ENCODE measurements around the gene ZNF335. TPM values are rescaled to one million over a fixed set of nuclear protein-coding genes. Genes with fewer than 3 reads are reported as not detected.
A peak's percentile ranks its signal among the peaks of the same experiment; 100 is the strongest.

Gene ZNF335
- total RNA-seq, 1 donor from 2014 or later: 27.8 TPM

DNA sequence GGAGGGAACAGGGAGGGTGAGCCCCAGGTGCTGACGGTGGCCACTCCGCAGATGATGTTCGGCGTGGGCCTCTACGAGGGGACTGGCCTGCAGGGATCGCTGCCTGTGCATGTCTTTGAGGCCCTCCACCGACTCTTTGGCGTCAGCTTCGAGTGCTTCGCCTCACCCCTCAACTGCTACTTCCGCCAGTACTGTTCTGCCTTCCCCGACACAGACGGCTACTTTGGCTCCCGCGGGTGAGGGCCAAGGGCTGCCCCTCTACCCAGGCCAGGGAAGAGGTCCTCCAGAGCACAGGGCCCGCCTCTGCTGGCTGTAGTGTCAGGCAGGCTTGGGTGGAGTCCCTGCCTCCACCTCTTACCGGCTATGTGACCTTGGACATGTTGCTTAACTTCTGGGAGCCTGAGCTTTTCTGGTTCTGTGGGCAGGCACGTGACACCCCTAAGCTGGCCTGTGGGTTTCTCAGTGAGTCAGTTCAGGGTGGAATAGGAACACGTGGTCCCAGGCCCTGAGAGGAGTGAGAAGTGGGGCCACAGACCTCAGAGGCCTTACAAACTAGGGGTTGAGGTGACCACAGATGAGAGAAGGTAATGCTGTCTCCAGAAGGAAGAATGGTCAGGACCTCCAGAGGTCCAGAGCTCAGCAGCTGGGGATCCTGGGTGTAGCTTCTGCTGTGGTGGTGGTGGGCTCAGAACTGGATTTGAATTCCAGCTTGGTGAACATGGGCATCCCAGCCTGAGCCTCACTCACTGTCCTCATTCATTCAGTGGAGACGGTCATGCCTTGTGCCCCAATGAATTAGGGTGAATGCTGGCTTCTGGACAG, 25.6 kb downstream of the ZNF335 start:
- intact Hi-C loops (cut with DNase I): no loop called here
- DNase-seq (ENCODE audit: low spot score in 2 of 2): peak; percentile 59 to 78

DNA sequence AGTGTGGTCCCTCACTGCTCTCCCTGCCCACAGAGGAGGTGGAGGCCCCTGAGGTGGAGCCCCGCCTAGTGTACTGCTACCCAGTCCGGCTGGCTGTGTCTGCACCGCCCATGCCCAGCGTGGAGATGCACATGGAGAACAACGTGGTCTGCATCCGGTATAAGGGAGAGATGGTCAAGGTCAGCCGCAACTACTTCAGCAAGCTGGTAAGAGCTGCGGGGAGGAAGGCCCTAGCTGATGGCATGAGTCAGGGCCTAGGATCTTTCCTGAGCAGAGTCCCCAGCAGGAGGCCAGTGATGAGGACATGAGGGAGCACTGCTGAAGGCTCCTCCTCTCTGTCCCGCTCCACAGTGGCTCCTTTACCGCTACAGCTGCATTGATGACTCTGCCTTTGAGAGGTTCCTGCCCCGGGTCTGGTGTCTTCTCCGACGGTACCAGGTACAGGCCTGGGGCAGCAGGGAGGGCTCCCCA, 26.3 kb downstream of the ZNF335 start:
- Histone ChIP-seq H3K27ac (peak overlapping the region in 1 of 2 donors; percentile 15), H3K9me3 (no peaks in the 10 kb centered on the region), H3K4me3 (no peak overlapping the region), H3K36me3 (peaks cover 93 to 97% of the 10 kb centered on the region in 2 donors), H3K4me1 (no peaks in the 10 kb centered on the region), H3K27me3 (no peaks in the 10 kb centered on the region)
- intact Hi-C loops (cut with DNase I): no loop called here
- TF ChIP-seq, protein P1, sequence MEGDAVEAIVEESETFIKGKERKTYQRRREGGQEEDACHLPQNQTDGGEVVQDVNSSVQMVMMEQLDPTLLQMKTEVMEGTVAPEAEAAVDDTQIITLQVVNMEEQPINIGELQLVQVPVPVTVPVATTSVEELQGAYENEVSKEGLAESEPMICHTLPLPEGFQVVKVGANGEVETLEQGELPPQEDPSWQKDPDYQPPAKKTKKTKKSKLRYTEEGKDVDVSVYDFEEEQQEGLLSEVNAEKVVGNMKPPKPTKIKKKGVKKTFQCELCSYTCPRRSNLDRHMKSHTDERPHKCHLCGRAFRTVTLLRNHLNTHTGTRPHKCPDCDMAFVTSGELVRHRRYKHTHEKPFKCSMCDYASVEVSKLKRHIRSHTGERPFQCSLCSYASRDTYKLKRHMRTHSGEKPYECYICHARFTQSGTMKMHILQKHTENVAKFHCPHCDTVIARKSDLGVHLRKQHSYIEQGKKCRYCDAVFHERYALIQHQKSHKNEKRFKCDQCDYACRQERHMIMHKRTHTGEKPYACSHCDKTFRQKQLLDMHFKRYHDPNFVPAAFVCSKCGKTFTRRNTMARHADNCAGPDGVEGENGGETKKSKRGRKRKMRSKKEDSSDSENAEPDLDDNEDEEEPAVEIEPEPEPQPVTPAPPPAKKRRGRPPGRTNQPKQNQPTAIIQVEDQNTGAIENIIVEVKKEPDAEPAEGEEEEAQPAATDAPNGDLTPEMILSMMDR (IDR thresholded peaks at IDR 0.05): no peak
- no peak for DNase-seq (ENCODE audit: low spot score in 2 of 2)

More for the DNA sequence above, 25.6 kb downstream of the ZNF335 start:
- Histone ChIP-seq H3K36me3 (peaks cover 93 to 97% of the 10 kb centered on the region in 2 donors), H3K4me1 (no peaks in the 10 kb centered on the region), H3K27ac (peak overlapping the region; percentile 14 to 15), H3K9me3 (no peaks in the 10 kb centered on the region), H3K4me3 (no peak overlapping the region), H3K27me3 (no peaks in the 10 kb centered on the region)
- TF ChIP-seq, protein P1 (IDR thresholded peaks at IDR 0.05): no peak

DNA sequence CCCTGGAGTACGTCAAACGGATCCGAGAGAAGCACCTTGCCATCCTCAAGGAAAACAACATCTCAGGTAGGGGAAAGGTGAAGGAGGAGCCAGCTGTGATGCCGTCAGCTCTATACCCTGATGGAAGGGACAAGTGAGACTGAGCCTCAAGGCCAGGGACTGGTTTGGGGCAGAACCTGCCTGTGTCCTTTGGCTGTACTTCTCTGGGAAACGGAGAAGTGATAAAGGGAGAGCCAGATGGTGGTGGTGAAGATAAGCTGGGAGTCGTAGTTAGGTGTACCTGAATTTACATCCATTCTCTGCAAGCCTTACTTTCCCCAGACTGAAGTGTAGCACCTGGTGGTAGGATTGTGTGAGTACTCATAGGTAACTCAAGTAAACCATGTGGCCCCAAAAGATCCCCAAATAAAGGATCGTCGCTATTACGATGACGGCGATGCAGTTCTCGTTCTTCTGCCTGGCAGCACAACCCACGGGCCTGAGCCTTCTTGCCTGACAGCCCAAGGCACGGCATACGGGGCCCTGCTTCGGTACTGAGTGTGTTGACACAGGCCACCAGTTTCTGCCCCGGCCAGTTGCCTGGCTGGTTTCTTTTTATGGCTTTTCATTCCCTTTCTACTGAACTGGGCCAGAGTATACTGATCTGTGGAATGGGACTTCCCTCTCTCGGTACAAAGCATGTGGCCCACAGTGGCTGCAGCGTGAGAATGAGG, 26.9 kb downstream of the ZNF335 start:
- H3K4me1 ChIP-seq: no peaks in the 10 kb centered on the region
- TF ChIP-seq, protein P1 (IDR thresholded peaks at IDR 0.05): no peak
- no peak overlapping the region for H3K27ac ChIP-seq
- DNase-seq (ENCODE audit: low spot score in 2 of 2): no peak
- H3K27me3 ChIP-seq: no peaks in the 10 kb centered on the region
- H3K4me3 ChIP-seq: no peak overlapping the region
- intact Hi-C loops (cut with DNase I): no loop called here
- H3K9me3 ChIP-seq: no peaks in the 10 kb centered on the region
- H3K36me3 ChIP-seq: peaks cover 93 to 98% of the 10 kb centered on the region in 2 donors

DNA sequence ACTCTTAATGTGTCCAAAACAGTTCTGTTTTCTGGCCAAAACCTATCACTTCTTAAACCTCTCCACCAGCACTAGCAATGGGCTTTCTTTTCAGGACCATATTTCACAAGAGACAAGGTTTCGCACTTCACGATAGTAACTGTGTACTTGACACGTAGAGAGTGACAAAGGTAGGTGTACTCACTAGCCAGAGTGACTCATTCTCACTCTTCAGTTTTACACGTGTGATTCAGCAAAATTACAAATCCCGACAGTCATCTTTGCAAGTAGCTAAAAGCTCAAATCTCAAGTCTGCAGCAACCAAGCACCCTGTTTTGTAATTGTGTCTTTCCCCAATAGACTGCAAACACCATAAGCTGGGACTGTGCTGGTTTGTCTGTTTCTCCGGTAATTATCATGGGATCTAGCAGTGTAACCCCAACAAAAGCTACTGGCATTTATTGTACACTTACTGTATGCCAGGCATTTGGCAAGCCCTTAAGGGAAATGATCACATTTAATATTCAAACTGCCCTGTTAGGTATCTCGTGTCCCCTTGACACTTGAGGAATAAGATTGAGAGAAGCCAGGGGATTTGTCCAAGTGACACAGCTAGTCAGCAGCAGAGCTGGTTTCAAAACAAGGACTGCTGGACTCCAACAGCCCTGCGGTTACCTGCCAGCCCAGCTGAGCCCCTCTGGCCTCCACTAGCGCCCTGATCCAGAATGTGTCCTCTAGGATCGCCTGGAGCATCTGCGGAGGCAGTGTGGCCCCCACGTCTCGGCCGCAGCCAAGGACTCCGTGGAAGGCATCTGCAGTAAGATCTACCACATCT, 27.6 kb downstream of the ZNF335 start:
- no peak for DNase-seq (ENCODE audit: low spot score in 2 of 2)
- TF ChIP-seq, protein P1 (IDR thresholded peaks at IDR 0.05): no peak
- no peaks in the 10 kb centered on the region for H3K27me3 ChIP-seq
- no peak overlapping the region for H3K4me3 ChIP-seq
- intact Hi-C loops (cut with DNase I): no loop called here
- no peaks in the 10 kb centered on the region for H3K9me3 ChIP-seq
- no peaks in the 10 kb centered on the region for H3K4me1 ChIP-seq
- peaks cover 93 to 98% of the 10 kb centered on the region in 2 donors for H3K36me3 ChIP-seq
- no peak overlapping the region for H3K27ac ChIP-seq

DNA sequence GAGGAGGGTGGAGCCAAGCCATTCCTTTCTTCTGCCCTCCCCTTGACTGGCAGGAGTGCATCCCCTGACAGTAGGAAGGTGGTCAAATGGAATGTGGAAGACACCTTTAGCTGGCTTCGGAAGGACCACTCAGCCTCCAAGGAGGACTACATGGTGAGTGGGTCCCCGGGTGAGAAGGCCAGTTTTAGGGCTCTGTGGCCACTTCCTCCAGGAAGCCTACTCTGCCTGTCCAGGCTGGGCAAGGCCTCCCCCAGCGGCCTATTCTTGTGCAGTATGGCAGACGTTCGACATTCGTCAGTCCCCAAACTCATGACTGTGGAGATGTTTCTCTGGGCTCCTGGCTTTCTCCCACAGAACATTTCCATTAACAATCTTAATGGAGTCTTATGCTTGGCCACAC, 28.4 kb downstream of the ZNF335 start:
- DNase-seq (ENCODE audit: low spot score in 2 of 2): no peak
- intact Hi-C loops (cut with DNase I): no loop called here
- Histone ChIP-seq H3K36me3 (peaks cover 96 to 98% of the 10 kb centered on the region in 2 donors), H3K27me3 (no peaks in the 10 kb centered on the region), H3K4me1 (no peaks in the 10 kb centered on the region), H3K27ac (no peak overlapping the region), H3K9me3 (no peaks in the 10 kb centered on the region), H3K4me3 (no peak overlapping the region)
- TF ChIP-seq, protein P1 (IDR thresholded peaks at IDR 0.05): no peak
